ENCODE data around the gene RILPL2.
"Not testable (repeated sequence)": the region's sequence is repeated elsewhere in the genome, so short reads cannot be mapped to it uniquely, and the experiment has no call there.

The RILPL2 gene

GRCh38 chr12:123369229-123369628 lies 67.3 kb downstream of the RILPL2 start:
- Histone ChIP-seq H3K4me1 (ENCODE audit: low read length) (no peaks in the 10 kb centered on the region), H3K27ac (ENCODE audit: low read length) (no peak overlapping the region), H3K36me3 (replicated peaks; ENCODE audit: insufficient read depth, low read length) (no peaks in the 10 kb centered on the region), H3K79me2 (ENCODE audit: low read length) (peaks cover 4% of the 10 kb centered on the region), H3F3A (ENCODE audit: insufficient read depth, low read length) (peaks cover 8% of the 10 kb centered on the region), H3K9me3 (replicated peaks; ENCODE audit: insufficient read depth, low read length) (no peaks in the 10 kb centered on the region), H3K27me3 (replicated peaks; ENCODE audit: insufficient read depth, low read length) (no peaks in the 10 kb centered on the region), H3K4me2 (ENCODE audit: low read depth, low read length) (no peak overlapping the region), H3K9me2 (replicated peaks; ENCODE audit: insufficient read depth, low read length) (no peaks in the 10 kb centered on the region), H2AFZ (ENCODE audit: low read length) (no peak overlapping the region), H3K4me3 (ENCODE audit: low read length) (no peak overlapping the region), H3K9ac (ENCODE audit: low read length) (no peak overlapping the region), H4K20me1 (ENCODE audit: insufficient read depth, low read length) (no peaks in the 10 kb centered on the region)
- no peak for DNase-seq
- no peak for TF ChIP-seq EZH2 (optimal IDR thresholded peaks at IDR 0.05; ENCODE audit: low read depth, low read length)
- TF ChIP-seq EZH2phosphoT487 (IDR thresholded peaks at IDR 0.05; ENCODE audit: low read length), result no peak
- no peak for TF ChIP-seq CTCF (IDR thresholded peaks at IDR 0.05; ENCODE audit: low read length)

- not testable (repeated sequence) for H3K9me3 ChIP-seq (replicated peaks; ENCODE audit: insufficient read depth, low read length); H3K9ac ChIP-seq (ENCODE audit: low read length); H4K20me1 ChIP-seq (ENCODE audit: insufficient read depth, low read length); H3K27me3 ChIP-seq (replicated peaks; ENCODE audit: insufficient read depth, low read length); H3K27ac ChIP-seq (ENCODE audit: low read length); H3K4me1 ChIP-seq (ENCODE audit: low read length); H3K4me2 ChIP-seq (ENCODE audit: low read depth, low read length); DNase-seq; H3K9me2 ChIP-seq (replicated peaks; ENCODE audit: insufficient read depth, low read length); H3K4me3 ChIP-seq (ENCODE audit: low read length); H3F3A ChIP-seq (ENCODE audit: insufficient read depth, low read length); H2AFZ ChIP-seq (ENCODE audit: low read length); H3K36me3 ChIP-seq (replicated peaks; ENCODE audit: insufficient read depth, low read length)
- peaks cover 12% of the 10 kb centered on the region for H3K79me2 ChIP-seq (ENCODE audit: low read length)
Measured at GRCh38 chr12:123368431-123368830, 68.1 kb downstream of the RILPL2 start.

- no peak overlapping the region for H3K4me2 ChIP-seq (ENCODE audit: low read depth, low read length)
- no peak overlapping the region for H3K27ac ChIP-seq (ENCODE audit: low read length)
- H3K4me1 ChIP-seq (ENCODE audit: low read length), result no peaks in the 10 kb centered on the region
- DNase-seq, result no peak
- TF ChIP-seq CTCF (IDR thresholded peaks at IDR 0.05; ENCODE audit: low read length), result no peak
- no peak for TF ChIP-seq EZH2 (optimal IDR thresholded peaks at IDR 0.05; ENCODE audit: low read depth, low read length)
- TF ChIP-seq EZH2phosphoT487 (IDR thresholded peaks at IDR 0.05; ENCODE audit: low read length), result no peak
- peaks cover 21% of the 10 kb centered on the region for H3K79me2 ChIP-seq (ENCODE audit: low read length)
- H3K36me3 ChIP-seq (replicated peaks; ENCODE audit: insufficient read depth, low read length), result no peaks in the 10 kb centered on the region
- H3K27me3 ChIP-seq (replicated peaks; ENCODE audit: insufficient read depth, low read length), result no peaks in the 10 kb centered on the region
- H4K20me1 ChIP-seq (ENCODE audit: insufficient read depth, low read length), result no peaks in the 10 kb centered on the region
- peaks cover 8% of the 10 kb centered on the region for H3F3A ChIP-seq (ENCODE audit: insufficient read depth, low read length)
- no peaks in the 10 kb centered on the region for H3K9me3 ChIP-seq (replicated peaks; ENCODE audit: insufficient read depth, low read length)
- H3K9ac ChIP-seq (ENCODE audit: low read length), result no peak overlapping the region
- no peaks in the 10 kb centered on the region for H3K9me2 ChIP-seq (replicated peaks; ENCODE audit: insufficient read depth, low read length)
- no peak overlapping the region for H3K4me3 ChIP-seq (ENCODE audit: low read length)
- H2AFZ ChIP-seq (ENCODE audit: low read length), result no peak overlapping the region
Measured at GRCh38 chr12:123367511-123367910, 69.0 kb downstream of the RILPL2 start.
